ENCODE data around the gene BRINP3. TPM values are rescaled to one million over a fixed set of nuclear protein-coding genes. Genes with fewer than 3 reads are reported as not detected.

The BRINP3 gene
- total RNA-seq, 1 experiment from 2014 or later = not detected

DNA sequence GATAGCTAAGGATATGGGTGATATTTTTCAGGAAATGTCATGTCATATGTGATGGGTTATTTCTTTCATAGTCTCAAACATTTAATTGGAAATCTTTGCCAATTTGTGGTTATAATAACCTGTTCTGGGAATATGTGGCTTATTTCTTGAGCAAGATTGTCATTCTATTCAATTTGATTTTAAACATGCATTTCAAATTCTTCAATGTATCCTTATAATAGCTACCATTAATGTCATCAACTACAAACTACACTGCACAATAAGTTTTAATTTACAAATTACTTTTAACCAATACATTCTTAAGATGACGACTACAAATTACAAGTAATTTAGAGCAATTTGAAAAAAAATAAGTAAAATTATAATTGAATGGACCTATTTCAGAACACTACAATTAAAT lies 164.9 kb downstream of the BRINP3 start:
- no peaks in the 10 kb centered on the region for H4K20me1 ChIP-seq (ENCODE audit: control insufficient read depth, insufficient read depth, insufficient read length)
- H2BK120ac ChIP-seq (ENCODE audit: low read depth, low read length, poor library complexity, severe bottlenecking) = no peak overlapping the region
- H2AFZ ChIP-seq (ENCODE audit: low read length) = no peak overlapping the region
- Mint-ChIP-seq H3K27me3 (ENCODE audit: low read depth) (no peaks in the 10 kb centered on the region; the same call in 1 of the 2 replicates), H3K4me3 (no peak overlapping the region), H3K9me3 (no peaks in the 10 kb centered on the region), H3K36me3 (ENCODE audit: insufficient read depth in 1 of 3, low read depth in 3 of 3) (no peaks in the 10 kb centered on the region), H3K27ac (no peak overlapping the region), H3K4me1 (0 out of 4 replicates have a peak, but pooled peaks cover 0 to 2% of the 10 kb centered on the region in 2 experiments)
- WGBS (ENCODE audit: extremely low coverage, insufficient read length, low lambda C conversion rate) = no CpG with 5 or more reads among the region's 1 CpG
- no peak overlapping the region for H2AK5ac ChIP-seq (ENCODE audit: insufficient read length, low read length)
- no peak overlapping the region for H3K27ac ChIP-seq (ENCODE audit: insufficient read length, low read depth, low read length)
- no peak overlapping the region for H3K4me2 ChIP-seq (ENCODE audit: insufficient read depth, insufficient read length, low read length)
- no peak overlapping the region for H3K23ac ChIP-seq (ENCODE audit: insufficient read length, low read depth, low read length)
- H2BK12ac ChIP-seq (ENCODE audit: insufficient read length, low read depth, low read length) = no peak overlapping the region
- no peak overlapping the region for H2BK5ac ChIP-seq (ENCODE audit: insufficient read length, low read length)
- H4K5ac ChIP-seq (ENCODE audit: insufficient read length, low read depth, low read length) = no peak overlapping the region
- H2BK15ac ChIP-seq (ENCODE audit: low read depth, low read length) = no peak overlapping the region
- no peak overlapping the region for H3K4ac ChIP-seq (ENCODE audit: low read depth, low read length)
- no peak overlapping the region for H3K9ac ChIP-seq (ENCODE audit: extremely low read depth, insufficient read length, low read length)
- H3K9me3 ChIP-seq (ENCODE audit: control insufficient read depth, low read depth, low read length) = no peaks in the 10 kb centered on the region
- H3K4me1 ChIP-seq (ENCODE audit: insufficient read depth, low read length) = no peaks in the 10 kb centered on the region
- no peaks in the 10 kb centered on the region for H3K27me3 ChIP-seq (ENCODE audit: insufficient read depth, low read length)
- H3K18ac ChIP-seq (ENCODE audit: insufficient read length, low read depth, low read length) = no peak overlapping the region
- no peak overlapping the region for H4K8ac ChIP-seq (replicated peaks; ENCODE audit: insufficient read length, low read depth, low read length)
- DNase-seq = no peak
- no peaks in the 10 kb centered on the region for H3K79me2 ChIP-seq (ENCODE audit: insufficient read depth, low read length)
- H4K91ac ChIP-seq (ENCODE audit: insufficient read length, low read depth, low read length) = no peak overlapping the region
- no peaks in the 10 kb centered on the region for H3K23me2 ChIP-seq (ENCODE audit: insufficient read length, low read depth, low read length, poor library complexity, severe bottlenecking)
- H3K56ac ChIP-seq (ENCODE audit: insufficient read length, low read depth, low read length) = no peak overlapping the region
- TF ChIP-seq, protein P1, sequence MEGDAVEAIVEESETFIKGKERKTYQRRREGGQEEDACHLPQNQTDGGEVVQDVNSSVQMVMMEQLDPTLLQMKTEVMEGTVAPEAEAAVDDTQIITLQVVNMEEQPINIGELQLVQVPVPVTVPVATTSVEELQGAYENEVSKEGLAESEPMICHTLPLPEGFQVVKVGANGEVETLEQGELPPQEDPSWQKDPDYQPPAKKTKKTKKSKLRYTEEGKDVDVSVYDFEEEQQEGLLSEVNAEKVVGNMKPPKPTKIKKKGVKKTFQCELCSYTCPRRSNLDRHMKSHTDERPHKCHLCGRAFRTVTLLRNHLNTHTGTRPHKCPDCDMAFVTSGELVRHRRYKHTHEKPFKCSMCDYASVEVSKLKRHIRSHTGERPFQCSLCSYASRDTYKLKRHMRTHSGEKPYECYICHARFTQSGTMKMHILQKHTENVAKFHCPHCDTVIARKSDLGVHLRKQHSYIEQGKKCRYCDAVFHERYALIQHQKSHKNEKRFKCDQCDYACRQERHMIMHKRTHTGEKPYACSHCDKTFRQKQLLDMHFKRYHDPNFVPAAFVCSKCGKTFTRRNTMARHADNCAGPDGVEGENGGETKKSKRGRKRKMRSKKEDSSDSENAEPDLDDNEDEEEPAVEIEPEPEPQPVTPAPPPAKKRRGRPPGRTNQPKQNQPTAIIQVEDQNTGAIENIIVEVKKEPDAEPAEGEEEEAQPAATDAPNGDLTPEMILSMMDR (conservative IDR thresholded peaks at IDR 0.05) = no peak
- no peak overlapping the region for H3K14ac ChIP-seq (ENCODE audit: insufficient read depth, low read length)
- no peak overlapping the region for H3T11ph ChIP-seq (ENCODE audit: low read length)
- no peak overlapping the region for H2BK20ac ChIP-seq (ENCODE audit: low read depth, low read length, poor library complexity, severe bottlenecking)
- no peaks in the 10 kb centered on the region for H3K79me1 ChIP-seq (ENCODE audit: insufficient read depth, low read depth, low read length, poor library complexity, severe bottlenecking)
